Neural progenitor cell (in vitro differentiated cells): ENCODE data around the gene TTYH3.

ENCODE experiments used
- EZH2phosphoT487 ChIP-seq: fragments of 200-600 bp; sonication (generic); IDR thresholded peaks from 2 replicates; pipeline ENCODE4 v1.6.1; 2017; ENCODE audit warnings: antibody characterized with exemption
- TF ChIP-seq, protein P1 (sequence below): fragments of 200-600 bp; sonication (generic); IDR thresholded peaks from 2 replicates; pipeline ENCODE4 v1.5.1; 2017; ENCODE audit warnings: antibody characterized with exemption, mild to moderate bottlenecking

DNA sequence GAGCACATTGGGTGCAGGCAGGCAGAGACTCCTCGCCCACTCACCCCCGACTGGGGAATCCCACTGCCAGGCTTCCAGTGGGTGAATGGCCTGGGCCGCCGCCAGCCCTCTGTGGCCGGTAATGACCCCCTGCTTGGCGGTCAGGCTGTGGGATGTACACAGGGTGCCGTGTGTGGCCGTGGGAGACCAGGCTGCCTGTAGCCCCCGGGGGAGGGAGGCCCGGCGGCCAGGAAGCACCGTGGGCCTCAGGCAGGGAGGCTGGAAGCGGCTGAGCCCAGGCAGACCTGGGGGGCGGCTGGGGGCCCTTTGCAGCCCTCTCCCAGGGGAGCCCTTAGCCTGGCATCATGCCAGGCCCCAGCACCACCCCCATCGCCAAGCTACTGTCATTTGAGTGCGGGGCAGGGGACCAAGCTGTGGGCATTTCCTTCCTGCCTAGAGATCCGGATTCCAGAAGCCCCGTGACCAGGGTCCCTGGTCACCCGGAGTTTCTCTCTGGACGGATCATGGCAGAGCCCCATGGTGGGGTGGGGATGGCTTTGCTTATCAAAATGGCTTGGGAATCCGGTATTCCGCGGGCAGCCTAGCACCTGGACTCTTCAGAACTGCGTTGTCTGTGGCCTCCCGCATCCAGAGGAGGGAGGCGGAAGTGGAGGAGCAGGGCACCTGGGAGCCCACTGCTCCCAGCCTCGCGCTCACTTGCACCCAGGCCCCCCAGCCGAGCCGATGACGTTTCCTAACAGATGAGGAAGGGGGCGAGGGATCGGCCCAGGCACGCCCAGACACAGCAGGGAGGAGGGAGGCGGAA is 1.1 kb downstream of the TTYH3 start:
- TF ChIP-seq, protein P1, sequence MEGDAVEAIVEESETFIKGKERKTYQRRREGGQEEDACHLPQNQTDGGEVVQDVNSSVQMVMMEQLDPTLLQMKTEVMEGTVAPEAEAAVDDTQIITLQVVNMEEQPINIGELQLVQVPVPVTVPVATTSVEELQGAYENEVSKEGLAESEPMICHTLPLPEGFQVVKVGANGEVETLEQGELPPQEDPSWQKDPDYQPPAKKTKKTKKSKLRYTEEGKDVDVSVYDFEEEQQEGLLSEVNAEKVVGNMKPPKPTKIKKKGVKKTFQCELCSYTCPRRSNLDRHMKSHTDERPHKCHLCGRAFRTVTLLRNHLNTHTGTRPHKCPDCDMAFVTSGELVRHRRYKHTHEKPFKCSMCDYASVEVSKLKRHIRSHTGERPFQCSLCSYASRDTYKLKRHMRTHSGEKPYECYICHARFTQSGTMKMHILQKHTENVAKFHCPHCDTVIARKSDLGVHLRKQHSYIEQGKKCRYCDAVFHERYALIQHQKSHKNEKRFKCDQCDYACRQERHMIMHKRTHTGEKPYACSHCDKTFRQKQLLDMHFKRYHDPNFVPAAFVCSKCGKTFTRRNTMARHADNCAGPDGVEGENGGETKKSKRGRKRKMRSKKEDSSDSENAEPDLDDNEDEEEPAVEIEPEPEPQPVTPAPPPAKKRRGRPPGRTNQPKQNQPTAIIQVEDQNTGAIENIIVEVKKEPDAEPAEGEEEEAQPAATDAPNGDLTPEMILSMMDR, result no peak
- TF ChIP-seq EZH2phosphoT487, result no peak
